Esophagus squamous epithelium (tissue), 5 donors: ENCODE data around the gene ISL2. TPM values are rescaled to one million over a fixed set of nuclear protein-coding genes. Genes with fewer than 3 reads are reported as not detected.

Experiments used
- DNase-seq: peaks from one replicate; lab custom pipeline; 2025; lab: John Stamatoyannopoulos, UW
- H3K27ac ChIP-seq, 4 donors: fragments of 200-600 bp; sonication (generic); one replicate each; pipeline ENCODE4 v1.5.1; 2016 to 2019; ENCODE audit warnings: mild to moderate bottlenecking in 1 of 4
- H3K27me3 ChIP-seq, 4 donors: fragments of 200-600 bp; sonication (generic); 1 replicate in 3 of 4; 2 replicates in 1 of 4; pipeline versions ENCODE4 v1.5.1 to v1.6.0; 2017 to 2021; ENCODE audit warnings: antibody characterized with exemption in 1 of 4
- H3K36me3 ChIP-seq, 3 donors: fragments of 200-600 bp; sonication (generic); one replicate each; pipeline ENCODE4 v1.5.1; 2016 to 2019
- H3K4me1 ChIP-seq, 3 donors: fragments of 200-600 bp; sonication (generic); one replicate each; pipeline ENCODE4 v1.5.1; 2017 to 2019
- H3K4me3 ChIP-seq, 4 donors: fragments of 200-600 bp; sonication (generic); 1 replicate in 3 of 4; 2 replicates in 1 of 4; pipeline ENCODE4 v1.5.1; 2016 to 2019; ENCODE audit warnings: mild to moderate bottlenecking in 2 of 4, moderate library complexity in 1 of 4
- H3K9me3 ChIP-seq, 3 donors: fragments of 200-600 bp; sonication (generic); one replicate each; pipeline ENCODE4 v1.5.1; 2016 to 2019
- POLR2A ChIP-seq, 4 donors: fragments of 450-650 bp; IDR thresholded peaks; one replicate each; pipeline ENCODE4 v1.6.1; 2017; ENCODE audit warnings: antibody characterized with exemption in 4 of 4, mild to moderate bottlenecking in 4 of 4, moderate library complexity in 3 of 4
- WGBS, 2 donors: methylation state at CpG; one replicate each; pipeline ENCODE4 v1.1.5; 2018; 5-methylcytosine and 5-hydroxymethylcytosine counted together
- intact Hi-C: fragments of 100-400 bp; cut with DNase I; formaldehyde crosslinking; loops from one replicate; pipeline ENCODE4 v1.15.0; 2022
- total RNA-seq, 4 donors: library from RNA; depleted of rRNA; stranded (reverse); fragments of >200 nt; gene quantifications; one replicate each; pipeline ENCODE4 v1.1.0, GENCODE V29; 2016
- TF ChIP-seq, protein P1 (sequence below), 6 experiments: fragments of 450-650 bp in 4 of 6; fragments of 200-600 bp in 2 of 6; sonication (generic) in 2 of 6; IDR thresholded peaks; one replicate each; pipeline ENCODE4 v1.5.1; 2016 to 2019; ENCODE audit warnings: antibody characterized with exemption in 6 of 6, mild to moderate bottlenecking in 4 of 6, moderate library complexity in 4 of 6
- donor health status: DM: yes; HTN: yes; CAD: no.

ISL2 gene
- total RNA-seq, 4 donors from 2014 or later = 0.22 to 0.95 (median 0.70) TPM; not detected in 1

DNA sequence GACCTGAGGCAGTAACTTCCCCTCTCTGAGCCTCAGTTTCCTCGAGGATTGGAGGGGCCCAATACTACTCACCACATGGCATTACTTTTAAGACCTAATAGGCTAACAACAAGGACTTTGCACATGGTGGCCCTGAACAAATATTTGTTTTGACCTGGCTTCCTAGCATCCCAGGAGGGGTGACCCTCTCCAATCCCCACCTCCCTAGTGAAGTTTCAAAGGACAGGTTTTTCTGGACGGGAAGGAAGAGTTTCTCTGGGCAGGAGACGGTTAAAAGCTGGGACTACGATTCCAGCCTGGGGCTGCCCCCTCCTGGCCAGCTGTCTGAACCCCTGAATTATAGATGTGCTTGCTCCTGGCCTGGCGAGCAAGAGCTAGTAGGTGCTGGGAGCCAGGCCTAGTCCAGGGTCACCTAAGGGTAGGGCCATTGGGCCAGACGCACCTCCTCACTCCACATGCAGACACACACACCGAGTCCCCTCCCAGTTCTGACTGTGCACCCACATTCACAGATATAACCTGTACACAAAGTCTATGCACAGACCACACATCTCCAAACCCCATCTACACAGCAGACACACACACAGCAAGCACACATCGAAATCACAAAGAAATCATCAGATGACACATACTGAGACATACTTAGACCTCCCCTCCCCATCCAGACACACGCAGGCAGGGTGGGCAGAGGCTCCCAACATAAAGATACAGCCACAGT lies 2.7 kb upstream of the ISL2 start:
- H3K27ac ChIP-seq = no peak overlapping the region
- no peaks in the 10 kb centered on the region for H3K9me3 ChIP-seq
- peaks cover 6 to 80% (median 27%) of the 10 kb centered on the region in 4 donors for H3K27me3 ChIP-seq
- H3K36me3 ChIP-seq = no peaks in the 10 kb centered on the region
- no peak for TF ChIP-seq POLR2A (IDR thresholded peaks at IDR 0.05)
- TF ChIP-seq, protein P1, sequence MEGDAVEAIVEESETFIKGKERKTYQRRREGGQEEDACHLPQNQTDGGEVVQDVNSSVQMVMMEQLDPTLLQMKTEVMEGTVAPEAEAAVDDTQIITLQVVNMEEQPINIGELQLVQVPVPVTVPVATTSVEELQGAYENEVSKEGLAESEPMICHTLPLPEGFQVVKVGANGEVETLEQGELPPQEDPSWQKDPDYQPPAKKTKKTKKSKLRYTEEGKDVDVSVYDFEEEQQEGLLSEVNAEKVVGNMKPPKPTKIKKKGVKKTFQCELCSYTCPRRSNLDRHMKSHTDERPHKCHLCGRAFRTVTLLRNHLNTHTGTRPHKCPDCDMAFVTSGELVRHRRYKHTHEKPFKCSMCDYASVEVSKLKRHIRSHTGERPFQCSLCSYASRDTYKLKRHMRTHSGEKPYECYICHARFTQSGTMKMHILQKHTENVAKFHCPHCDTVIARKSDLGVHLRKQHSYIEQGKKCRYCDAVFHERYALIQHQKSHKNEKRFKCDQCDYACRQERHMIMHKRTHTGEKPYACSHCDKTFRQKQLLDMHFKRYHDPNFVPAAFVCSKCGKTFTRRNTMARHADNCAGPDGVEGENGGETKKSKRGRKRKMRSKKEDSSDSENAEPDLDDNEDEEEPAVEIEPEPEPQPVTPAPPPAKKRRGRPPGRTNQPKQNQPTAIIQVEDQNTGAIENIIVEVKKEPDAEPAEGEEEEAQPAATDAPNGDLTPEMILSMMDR (IDR thresholded peaks at IDR 0.05) = peak in 1 of 6 experiments; percentile 21
- no peak for DNase-seq
- 46 to 57% methylated on average over 5 to 7 of the region's 9 CpGs for WGBS, 2 donors
- peaks cover 16 to 40% (median 22%) of the 10 kb centered on the region in 3 donors for H3K4me1 ChIP-seq
- intact Hi-C loops = no loop called here
- H3K4me3 ChIP-seq = no peak overlapping the region

DNA sequence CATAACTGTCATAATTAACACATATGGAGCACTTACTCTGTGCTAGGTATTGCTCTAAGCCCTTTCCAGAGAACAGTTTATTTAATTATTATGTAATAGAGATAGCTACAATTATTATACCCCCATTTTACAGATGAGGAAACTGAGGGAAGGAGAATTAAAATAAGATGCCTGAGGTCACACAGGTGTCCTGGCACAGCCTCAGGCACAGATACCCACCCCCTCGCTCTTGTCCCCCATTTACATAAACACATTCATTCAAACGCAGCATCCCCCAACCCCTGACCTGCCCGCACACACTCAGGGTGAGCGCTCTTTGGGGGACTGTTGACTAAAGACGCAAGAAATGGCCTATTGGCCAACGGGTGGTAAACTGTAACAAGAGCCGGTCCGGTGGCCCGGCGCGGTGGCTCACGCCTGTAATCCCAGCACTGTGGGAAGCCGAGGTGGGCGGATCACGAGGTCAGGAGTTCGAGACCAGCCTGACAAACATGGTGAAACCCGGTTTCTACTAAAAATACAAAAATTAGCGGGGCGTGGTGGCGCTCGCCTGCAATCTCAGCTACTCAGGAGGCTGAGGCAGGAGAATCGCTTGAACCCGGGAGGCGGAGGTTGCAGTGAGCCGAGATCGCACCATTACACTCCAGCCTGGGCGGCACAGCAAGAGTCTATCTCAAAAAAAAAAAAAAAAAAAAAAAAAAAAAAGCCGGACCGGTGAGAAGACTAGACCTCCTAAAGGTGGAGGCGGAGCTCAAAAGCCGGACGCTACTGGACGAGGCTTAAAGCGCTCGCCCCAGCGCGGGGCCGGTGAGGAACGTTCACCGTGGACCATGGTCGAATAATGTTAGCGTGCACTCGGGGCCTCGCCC lies 1.9 kb upstream of the ISL2 start:
- Histone ChIP-seq H3K27me3 (peaks cover 6 to 81% (median 31%) of the 10 kb centered on the region in 4 donors), H3K4me3 (peak overlapping the region in 2 of 4 donors; percentile 43 to 66), H3K9me3 (no peaks in the 10 kb centered on the region), H3K27ac (peak overlapping the region in 1 of 4 donors; percentile 65), H3K4me1 (peaks cover 20 to 48% (median 23%) of the 10 kb centered on the region in 3 donors), H3K36me3 (no peaks in the 10 kb centered on the region)
- DNase-seq = no peak
- 26 to 51% methylated on average over 21 to 33 of the region's 44 CpGs for WGBS, 2 donors
- TF ChIP-seq, protein P1 (IDR thresholded peaks at IDR 0.05) = no peak
- no peak for TF ChIP-seq POLR2A (IDR thresholded peaks at IDR 0.05)
- intact Hi-C loops = no loop called here

DNA sequence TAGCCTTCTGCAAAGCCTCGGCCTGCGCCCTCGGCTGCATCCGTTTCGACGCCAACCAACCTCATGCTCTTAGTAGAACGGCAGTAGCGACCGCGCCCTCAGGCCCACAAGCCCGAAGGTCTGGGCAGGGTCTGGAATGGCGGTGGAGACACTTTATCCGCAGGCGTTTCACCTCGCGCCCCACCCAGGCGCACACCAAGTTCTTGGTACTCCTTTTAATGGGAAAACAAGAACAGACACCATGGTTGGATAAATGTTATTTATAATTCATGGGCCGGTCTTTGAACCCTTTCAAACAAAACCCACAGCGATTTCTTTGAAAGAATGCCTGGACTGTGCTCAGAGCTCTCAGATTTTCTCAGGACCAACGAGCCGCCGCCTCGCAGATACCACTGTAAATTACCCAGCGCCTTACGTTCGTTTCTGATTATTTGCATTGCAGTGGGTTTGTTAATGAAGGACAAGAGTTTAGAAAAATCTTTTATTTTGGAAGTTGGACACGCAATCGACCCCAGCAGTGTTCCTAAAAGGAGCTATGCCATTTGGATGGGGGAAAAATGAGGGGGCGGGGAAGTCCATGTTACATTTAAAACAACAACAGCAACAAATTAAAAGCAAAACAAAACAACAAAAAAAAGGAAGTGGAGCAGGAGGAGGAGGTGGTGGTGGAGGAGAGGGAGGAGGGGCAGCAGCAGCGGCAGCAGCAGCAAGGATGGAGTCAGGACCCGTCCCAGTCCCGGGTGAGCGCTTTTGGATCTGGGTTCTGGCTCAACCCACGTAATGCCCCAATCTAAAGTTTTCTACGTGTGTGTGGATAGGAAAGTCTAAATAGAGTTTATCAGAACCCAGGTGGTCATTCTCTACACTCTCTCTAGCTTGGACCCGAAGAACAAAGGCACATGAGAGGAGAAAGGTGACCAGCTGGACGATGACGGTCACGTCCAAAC lies 993 bp upstream of the ISL2 start:
- TF ChIP-seq, protein P1 (IDR thresholded peaks at IDR 0.05) = no peak
- no peak for TF ChIP-seq POLR2A (IDR thresholded peaks at IDR 0.05)
- Histone ChIP-seq H3K36me3 (no peaks in the 10 kb centered on the region), H3K4me3 (peak overlapping the region in 3 of 4 donors; percentile 39 to 66 (median 43)), H3K9me3 (no peaks in the 10 kb centered on the region), H3K27me3 (peaks cover 9 to 83% (median 38%) of the 10 kb centered on the region in 4 donors), H3K27ac (peak overlapping the region; percentile 4 to 73 (median 52)), H3K4me1 (peaks cover 29 to 57% (median 32%) of the 10 kb centered on the region in 3 donors)
- DNase-seq = no peak
- intact Hi-C loops = no loop called here
- 14% methylated on average over 28 of the region's 39 CpGs for WGBS, 2 donors

DNA sequence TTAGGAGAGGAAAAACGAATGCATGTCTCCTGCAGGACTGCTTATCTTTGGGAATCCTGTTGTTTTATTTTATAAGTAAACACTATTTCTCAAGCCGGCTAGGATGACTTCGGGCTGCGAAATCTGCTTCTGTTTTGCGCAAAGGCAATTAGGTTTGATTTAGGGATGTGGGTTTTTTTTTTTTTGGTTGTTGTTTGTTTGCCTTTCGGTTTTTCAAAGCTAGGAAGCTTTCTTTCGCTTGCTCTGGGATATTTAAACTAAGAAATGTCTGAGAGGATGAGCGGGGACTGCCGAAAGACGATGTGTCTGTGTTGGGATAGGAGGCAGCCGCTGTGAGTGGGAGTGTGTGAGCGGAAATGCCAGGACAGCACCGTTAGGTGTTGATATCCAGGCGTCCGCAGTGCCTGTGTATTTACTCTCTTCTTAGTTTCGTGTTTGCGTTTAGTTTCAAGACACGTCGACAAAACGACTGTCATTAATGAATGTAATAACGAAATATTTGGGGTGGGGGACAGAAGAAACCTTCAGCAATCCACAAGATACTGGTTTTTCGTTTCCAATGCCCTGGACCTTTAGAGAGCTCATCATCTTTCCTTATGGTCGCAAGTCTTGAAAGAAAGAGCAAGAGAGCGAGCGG lies 604 bp downstream of the ISL2 start:
- TF ChIP-seq, protein P1 (IDR thresholded peaks at IDR 0.05) = no peak
- no peak for TF ChIP-seq POLR2A (IDR thresholded peaks at IDR 0.05)
- WGBS, 2 donors = 14 to 16% methylated on average over 25 of the region's 25 CpGs
- intact Hi-C loops = no loop called here
- H3K4me1 ChIP-seq = peaks cover 45 to 73% (median 48%) of the 10 kb centered on the region in 3 donors
- peak overlapping the region; percentile 9 to 66 (median 41) for H3K4me3 ChIP-seq
- DNase-seq = no peak
- H3K36me3 ChIP-seq = no peaks in the 10 kb centered on the region
- peak overlapping the region in 3 of 4 donors; percentile 40 to 75 (median 65) for H3K27ac ChIP-seq
- H3K27me3 ChIP-seq = peaks cover 16 to 99% (median 46%) of the 10 kb centered on the region in 4 donors
- no peaks in the 10 kb centered on the region for H3K9me3 ChIP-seq
